ENCODE results near the gene KRT76.

KRT76 gene

GRCh38 chr12:52728374-52728773 lies 48.8 kb downstream of the KRT76 start:
- DNase-seq, result no peak

- DNase-seq, result no peak
Measured at GRCh38 chr12:52727037-52727436, 50.1 kb downstream of the KRT76 start.

- no peak for DNase-seq
Measured at GRCh38 chr12:52726451-52726850, 50.7 kb downstream of the KRT76 start.

GRCh38 chr12:52724384-52724783 lies 52.8 kb downstream of the KRT76 start:
- no peak for DNase-seq

DNA sequence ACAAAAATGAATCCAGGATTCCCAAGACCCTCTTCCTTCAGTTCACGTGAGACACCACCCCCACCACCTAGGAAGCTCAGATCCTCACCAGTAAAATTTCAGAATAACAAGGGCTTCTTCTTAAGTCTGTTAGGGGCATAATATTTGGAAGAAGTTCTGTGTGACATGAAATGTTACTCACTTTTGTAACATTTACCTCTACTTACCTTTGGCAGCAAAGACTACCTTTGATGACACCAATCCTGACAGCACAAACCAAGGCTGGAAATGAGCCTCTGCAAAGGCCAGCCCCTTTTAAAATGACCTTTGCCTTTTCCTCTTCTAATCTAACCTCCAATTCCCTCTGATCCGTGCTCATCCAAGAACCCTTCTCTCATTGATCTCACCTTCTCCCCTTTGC lies 54.5 kb downstream of the KRT76 start:
- DNase-seq, result no peak

- no peak for DNase-seq
Measured at GRCh38 chr12:52721838-52722470, 55.2 kb downstream of the KRT76 start.

GRCh38 chr12:52720365-52720886 lies 56.7 kb downstream of the KRT76 start:
- no peak for DNase-seq
